Left lung (tissue), 10 donors: ENCODE data around the gene RAB14. TPM values are rescaled to one million over a fixed set of nuclear protein-coding genes. Genes with fewer than 3 reads are reported as not detected.

Experiments
- ATAC-seq: fragments of 200-7000 bp; cut with Tn5 transposase; one replicate; pipeline ENCODE4 v1.9.1; 2020; ENCODE audit warnings: moderate library complexity
- DNase-seq, 4 donors: peaks; one replicate each; pipeline ENCODE4 v3.0.0-alpha.2; 2013 to 2020
- H3K27ac ChIP-seq, 2 donors: fragments of 200-600 bp; sonication (generic) in 1 of 2; one replicate each; pipeline versions ENCODE4 v1.5.0 to v1.8.0; 2020 to 2021
- H3K27me3 ChIP-seq, 2 donors: fragments of 200-600 bp; sonication (generic) in 1 of 2; one replicate each; pipeline versions ENCODE4 v1.5.0 to v1.8.0; 2020 to 2021
- H3K36me3 ChIP-seq, 2 donors: fragments of 200-600 bp; sonication (generic) in 1 of 2; one replicate each; pipeline versions ENCODE4 v1.5.0 to v1.8.0; 2020 to 2021
- H3K4me1 ChIP-seq, 2 donors: fragments of 200-600 bp; one replicate each; pipeline ENCODE4 v1.8.0; 2021
- H3K4me3 ChIP-seq, 2 donors: fragments of 200-600 bp; sonication (generic) in 1 of 2; one replicate each; pipeline versions ENCODE4 v1.5.0 to v1.8.0; 2020 to 2021; ENCODE audit warnings: mild to moderate bottlenecking in 1 of 2
- H3K9me3 ChIP-seq, 2 donors: fragments of 200-600 bp; sonication (generic) in 1 of 2; one replicate each; pipeline versions ENCODE4 v1.5.0 to v1.8.0; 2020 to 2021
- intact Hi-C, 2 donors: fragments of 100-400 bp; cut with DNase I; formaldehyde crosslinking; loops; one replicate each; pipeline versions ENCODE4 v1.11.2 to v1.14.2; 2022
- polyA plus RNA-seq, 6 donors: library from polyadenylated mRNA; unstranded; fragments of 120-200 nt; gene quantifications; one replicate each; pipeline ENCODE4 v1.2.1, GENCODE V29; 2013; ENCODE audit not compliant: insufficient read length in 6 of 6
- total RNA-seq, 2 donors: library from RNA; stranded (reverse); fragmentation: NEBNext Ultra II Directional; extraction: Animal tissue kit (Norgen Biotek cat#: 25700); gene quantifications; one replicate each; pipeline ENCODE4 v1.2.1, GENCODE V29; 2021
- TF ChIP-seq, protein P1 (sequence below), 2 donors: fragments of 200-600 bp; sonication (generic) in 1 of 2; IDR thresholded peaks; one replicate each; pipeline versions ENCODE4 v1.5.0 to v1.8.0; 2021; ENCODE audit warnings: antibody characterized with exemption in 2 of 2
- donor health status: DM: no; HTN: yes; CAD: no.
- donor health status: DM: no; HTN: no; CAD: no.

RAB14 gene
- total and polyA plus RNA-seq, 8 donors: 81.0 to 111 (median 89.5) TPM

DNA sequence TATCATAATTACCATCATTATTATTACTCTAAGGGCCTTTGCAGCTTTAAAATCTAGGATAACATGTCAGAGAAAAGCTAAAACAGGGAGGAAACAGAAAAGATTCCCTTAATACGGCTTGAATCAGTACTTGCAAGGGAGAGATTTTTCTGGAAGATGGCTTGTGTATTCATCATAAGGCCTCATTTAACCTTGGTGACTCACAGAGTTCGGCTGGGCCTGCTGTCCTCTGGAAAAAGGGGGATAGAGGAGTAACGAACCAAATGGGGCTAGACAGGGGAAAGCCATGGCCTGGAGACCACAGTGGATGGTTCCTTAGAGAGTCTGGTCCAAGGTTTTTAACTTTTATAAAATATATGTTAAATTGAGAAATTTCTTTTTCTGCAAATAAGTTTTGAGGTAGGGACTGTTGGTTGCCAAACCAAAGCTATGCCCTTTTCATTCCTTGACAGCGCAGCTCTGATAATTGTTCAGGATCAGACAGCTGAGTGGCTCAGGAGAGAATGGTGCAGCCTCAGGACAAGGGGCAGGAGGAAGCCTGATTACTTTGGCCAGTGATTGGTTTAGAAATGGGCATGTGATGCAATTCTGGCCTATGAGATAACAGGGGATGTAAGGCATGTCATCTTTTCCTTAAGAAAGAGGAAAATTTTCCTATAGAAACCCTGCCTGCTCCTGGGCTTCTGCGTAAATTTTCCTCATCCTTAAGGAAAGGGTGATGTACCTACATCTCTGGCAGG, 40.7 kb upstream of the RAB14 start:
- Histone ChIP-seq H3K4me3 (no peak overlapping the region), H3K36me3 (no peaks in the 10 kb centered on the region), H3K27ac (no peak overlapping the region), H3K27me3 (no peaks in the 10 kb centered on the region), H3K4me1 (no peaks in the 10 kb centered on the region), H3K9me3 (peaks cover 0 to 12% of the 10 kb centered on the region in 2 donors)
- DNase-seq: no peak
- intact Hi-C loops: no loop called here
- TF ChIP-seq, protein P1, sequence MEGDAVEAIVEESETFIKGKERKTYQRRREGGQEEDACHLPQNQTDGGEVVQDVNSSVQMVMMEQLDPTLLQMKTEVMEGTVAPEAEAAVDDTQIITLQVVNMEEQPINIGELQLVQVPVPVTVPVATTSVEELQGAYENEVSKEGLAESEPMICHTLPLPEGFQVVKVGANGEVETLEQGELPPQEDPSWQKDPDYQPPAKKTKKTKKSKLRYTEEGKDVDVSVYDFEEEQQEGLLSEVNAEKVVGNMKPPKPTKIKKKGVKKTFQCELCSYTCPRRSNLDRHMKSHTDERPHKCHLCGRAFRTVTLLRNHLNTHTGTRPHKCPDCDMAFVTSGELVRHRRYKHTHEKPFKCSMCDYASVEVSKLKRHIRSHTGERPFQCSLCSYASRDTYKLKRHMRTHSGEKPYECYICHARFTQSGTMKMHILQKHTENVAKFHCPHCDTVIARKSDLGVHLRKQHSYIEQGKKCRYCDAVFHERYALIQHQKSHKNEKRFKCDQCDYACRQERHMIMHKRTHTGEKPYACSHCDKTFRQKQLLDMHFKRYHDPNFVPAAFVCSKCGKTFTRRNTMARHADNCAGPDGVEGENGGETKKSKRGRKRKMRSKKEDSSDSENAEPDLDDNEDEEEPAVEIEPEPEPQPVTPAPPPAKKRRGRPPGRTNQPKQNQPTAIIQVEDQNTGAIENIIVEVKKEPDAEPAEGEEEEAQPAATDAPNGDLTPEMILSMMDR (IDR thresholded peaks at IDR 0.05): no peak
- peak; percentile 22 for ATAC-seq

DNA sequence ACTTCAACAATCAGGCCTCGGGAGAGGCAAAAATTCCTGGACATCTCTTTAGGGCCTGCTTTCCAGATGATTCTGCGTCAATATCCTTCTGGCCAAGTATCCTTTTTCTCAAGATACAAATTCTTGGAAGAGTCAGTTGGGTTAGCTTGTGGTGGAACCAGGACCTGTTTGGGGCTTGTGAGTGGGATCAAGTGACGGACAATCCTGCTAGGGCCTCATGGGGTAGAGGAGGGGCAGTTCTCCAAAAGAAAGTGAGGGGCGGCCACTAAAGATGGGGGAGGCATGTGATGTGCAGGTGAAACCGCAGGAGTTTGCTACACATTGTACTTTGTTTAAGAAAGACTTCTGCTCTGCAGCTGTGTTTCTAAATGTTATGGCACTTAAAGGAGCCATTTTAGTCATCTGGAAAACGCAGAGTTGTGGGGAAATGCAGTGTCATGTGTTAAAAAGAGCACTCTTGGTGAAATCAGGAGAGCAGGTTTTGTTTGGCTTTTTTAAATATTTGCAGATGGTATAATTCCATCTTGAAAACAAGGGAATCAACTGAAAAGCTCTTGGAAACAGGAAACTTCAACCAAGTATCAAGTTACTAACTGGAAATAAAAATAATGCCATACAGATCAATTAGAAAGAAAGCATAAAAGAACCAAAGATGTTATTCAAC, 38.9 kb upstream of the RAB14 start:
- intact Hi-C loops: no loop called here
- ATAC-seq (no peak), DNase-seq (no peak)
- no peaks in the 10 kb centered on the region for H3K4me1 ChIP-seq
- H3K36me3 ChIP-seq: peaks cover 0 to 5% of the 10 kb centered on the region in 2 donors
- no peaks in the 10 kb centered on the region for H3K27me3 ChIP-seq
- TF ChIP-seq, protein P1 (IDR thresholded peaks at IDR 0.05): no peak
- H3K9me3 ChIP-seq: peaks cover 0 to 12% of the 10 kb centered on the region in 2 donors
- H3K27ac ChIP-seq: no peak overlapping the region
- H3K4me3 ChIP-seq: no peak overlapping the region

DNA sequence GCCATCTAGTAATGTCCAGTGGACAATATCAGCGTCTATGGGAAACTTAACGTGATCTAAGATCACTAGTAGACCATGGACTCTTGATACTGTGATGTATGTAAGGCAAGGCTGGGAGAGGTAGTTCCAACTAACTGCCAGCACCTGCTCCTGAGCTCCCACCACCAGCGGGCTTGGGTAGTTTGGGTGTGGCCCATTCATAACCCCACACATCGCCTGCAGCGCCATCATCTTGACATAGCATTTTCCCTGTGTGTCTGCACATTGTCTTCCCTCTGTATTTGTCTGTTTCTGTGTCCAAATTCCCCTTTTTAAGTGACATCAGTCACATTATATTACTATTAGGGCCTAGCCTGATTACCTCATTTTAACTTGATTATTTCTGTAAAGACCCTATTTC, 38.2 kb upstream of the RAB14 start:
- no peak overlapping the region for H3K27ac ChIP-seq
- ATAC-seq: no peak
- no peak overlapping the region for H3K4me3 ChIP-seq
- intact Hi-C loops: no loop called here
- peaks cover 0 to 12% of the 10 kb centered on the region in 2 donors for H3K9me3 ChIP-seq
- peaks cover 0 to 5% of the 10 kb centered on the region in 2 donors for H3K36me3 ChIP-seq
- TF ChIP-seq, protein P1 (IDR thresholded peaks at IDR 0.05): no peak
- H3K27me3 ChIP-seq: no peaks in the 10 kb centered on the region
- DNase-seq: no peak
- H3K4me1 ChIP-seq: peaks cover 0 to 1% of the 10 kb centered on the region in 2 donors

DNA sequence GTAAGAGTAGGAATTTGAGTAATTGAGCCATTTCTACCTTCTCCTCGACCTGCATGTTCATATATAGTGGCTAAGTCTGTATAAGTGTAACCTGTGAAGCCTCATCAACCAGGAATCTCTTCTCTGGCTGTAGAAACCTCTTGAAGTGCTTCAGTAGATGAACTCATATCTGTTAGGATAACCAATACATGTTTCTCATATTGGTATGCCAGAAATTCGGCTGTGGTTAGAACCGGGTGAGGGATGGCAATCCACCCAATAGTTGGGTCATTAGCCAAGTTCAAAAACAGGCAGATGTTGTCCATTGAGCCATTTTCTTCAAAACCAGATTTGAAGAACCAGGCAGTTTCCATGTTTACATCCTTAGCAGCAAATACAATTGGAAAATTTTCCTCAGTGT, 37.4 kb upstream of the RAB14 start:
- Histone ChIP-seq H3K9me3 (peaks cover 0 to 7% of the 10 kb centered on the region in 2 donors), H3K36me3 (peaks cover 0 to 5% of the 10 kb centered on the region in 2 donors), H3K4me1 (peaks cover 0 to 9% of the 10 kb centered on the region in 2 donors), H3K4me3 (no peak overlapping the region), H3K27me3 (no peaks in the 10 kb centered on the region), H3K27ac (no peak overlapping the region)
- ATAC-seq (no peak), DNase-seq (no peak)
- TF ChIP-seq, protein P1 (IDR thresholded peaks at IDR 0.05): no peak
- intact Hi-C loops: no loop called here

DNA sequence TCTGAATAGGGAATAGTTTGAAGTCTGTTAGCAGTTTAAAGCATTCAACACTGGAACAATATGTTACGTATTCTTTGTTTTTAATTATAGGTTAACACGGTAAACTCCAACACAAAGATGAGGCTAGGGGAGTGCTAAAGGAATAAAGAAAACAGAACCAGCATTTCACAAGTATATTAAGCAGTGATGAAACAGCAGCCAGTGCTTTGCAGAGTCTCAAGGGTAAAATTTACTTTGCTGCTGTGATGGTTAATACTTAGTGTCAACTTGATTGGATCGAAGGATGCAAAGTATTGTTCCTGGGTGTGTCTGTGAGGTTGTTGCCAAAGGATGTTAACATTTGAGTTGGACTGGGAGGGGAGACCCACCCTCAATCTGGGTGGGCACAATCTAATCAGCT, 36.2 kb upstream of the RAB14 start:
- H3K36me3 ChIP-seq: peaks cover 0 to 5% of the 10 kb centered on the region in 2 donors
- peaks cover 0 to 16% of the 10 kb centered on the region in 2 donors for H3K4me1 ChIP-seq
- H3K9me3 ChIP-seq: no peaks in the 10 kb centered on the region
- TF ChIP-seq, protein P1 (IDR thresholded peaks at IDR 0.05): no peak
- H3K4me3 ChIP-seq: no peak overlapping the region
- DNase-seq (no peak), ATAC-seq (no peak)
- intact Hi-C loops: no loop called here
- no peaks in the 10 kb centered on the region for H3K27me3 ChIP-seq
- H3K27ac ChIP-seq: no peak overlapping the region
